ENCODE data around the gene RPS6KA5.
A peak's percentile ranks its signal among the peaks of the same experiment; 100 is the strongest.

DNA sequence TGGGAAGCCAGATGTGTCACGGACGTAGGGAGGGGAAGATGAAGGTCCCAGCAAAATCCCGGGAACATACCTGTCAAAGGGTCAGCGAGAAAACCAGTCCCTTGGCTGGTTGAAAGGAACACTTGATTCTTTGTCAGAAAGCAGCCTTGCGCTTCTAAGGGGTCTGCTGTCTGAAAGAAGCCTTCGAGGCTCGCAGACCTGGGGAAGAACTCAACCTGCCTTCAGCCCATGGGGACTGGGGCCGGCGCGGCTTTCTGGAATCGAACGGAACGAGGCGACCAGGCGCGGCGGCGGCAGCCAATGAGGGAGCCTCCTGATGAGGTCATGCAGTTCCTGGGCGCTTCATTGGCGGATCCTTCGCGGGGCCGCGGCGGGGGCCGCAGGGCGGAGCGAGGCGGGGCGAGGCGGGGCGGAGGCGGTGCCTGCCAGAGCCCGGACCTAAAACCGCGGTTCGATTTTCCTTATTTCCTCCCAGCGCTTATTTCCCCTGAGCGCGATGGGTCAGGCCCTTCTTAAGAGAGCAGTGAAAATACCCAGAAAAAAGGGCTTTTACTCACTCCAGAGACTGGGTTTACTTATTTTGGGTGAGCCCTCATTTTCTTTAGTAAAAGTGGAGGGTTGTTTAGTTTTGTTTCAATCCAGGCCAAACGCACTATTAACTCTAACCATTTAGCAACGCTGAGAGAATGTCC is 232.4 kb downstream of the RPS6KA5 start:
- peak in 1 of 2 donors; percentile 18 for TF ChIP-seq POLR2A (IDR thresholded peaks at IDR 0.05)
- TF ChIP-seq, protein P1, sequence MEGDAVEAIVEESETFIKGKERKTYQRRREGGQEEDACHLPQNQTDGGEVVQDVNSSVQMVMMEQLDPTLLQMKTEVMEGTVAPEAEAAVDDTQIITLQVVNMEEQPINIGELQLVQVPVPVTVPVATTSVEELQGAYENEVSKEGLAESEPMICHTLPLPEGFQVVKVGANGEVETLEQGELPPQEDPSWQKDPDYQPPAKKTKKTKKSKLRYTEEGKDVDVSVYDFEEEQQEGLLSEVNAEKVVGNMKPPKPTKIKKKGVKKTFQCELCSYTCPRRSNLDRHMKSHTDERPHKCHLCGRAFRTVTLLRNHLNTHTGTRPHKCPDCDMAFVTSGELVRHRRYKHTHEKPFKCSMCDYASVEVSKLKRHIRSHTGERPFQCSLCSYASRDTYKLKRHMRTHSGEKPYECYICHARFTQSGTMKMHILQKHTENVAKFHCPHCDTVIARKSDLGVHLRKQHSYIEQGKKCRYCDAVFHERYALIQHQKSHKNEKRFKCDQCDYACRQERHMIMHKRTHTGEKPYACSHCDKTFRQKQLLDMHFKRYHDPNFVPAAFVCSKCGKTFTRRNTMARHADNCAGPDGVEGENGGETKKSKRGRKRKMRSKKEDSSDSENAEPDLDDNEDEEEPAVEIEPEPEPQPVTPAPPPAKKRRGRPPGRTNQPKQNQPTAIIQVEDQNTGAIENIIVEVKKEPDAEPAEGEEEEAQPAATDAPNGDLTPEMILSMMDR (IDR thresholded peaks at IDR 0.05) = no peak
- no peak for TF ChIP-seq EP300 (IDR thresholded peaks at IDR 0.05)
- TF ChIP-seq POLR2AphosphoS5 (IDR thresholded peaks at IDR 0.05) = no peak

All from gastroesophageal sphincter (tissue), 3 donors.